Activated naive CD8-positive, alpha-beta T cell treated with anti-CD3 and anti-CD28 coated beads for 36 hours (primary cell): ENCODE data around the gene TBX4. TPM values are rescaled to one million over a fixed set of nuclear protein-coding genes. Genes with fewer than 3 reads are reported as not detected.

Source experiments
- DNase-seq: peaks from one replicate; pipeline ENCODE4 v3.0.0; 2021
- H3K27ac Mint-ChIP-seq: one replicate; pipeline ENCODE4 v1.8.0; 2022; ENCODE audit warnings: mild to moderate bottlenecking, moderate library complexity, mixed read lengths
- H3K27me3 Mint-ChIP-seq: one replicate; pipeline ENCODE4 v1.8.0; 2022; ENCODE audit warnings: mild to moderate bottlenecking, mixed read lengths
- H3K36me3 Mint-ChIP-seq: one replicate; pipeline ENCODE4 v1.8.0; 2021; ENCODE audit warnings: mild to moderate bottlenecking, mixed read lengths
- H3K4me1 Mint-ChIP-seq: one replicate; pipeline ENCODE4 v1.8.0; 2021; ENCODE audit warnings: mixed read lengths
- H3K4me3 Mint-ChIP-seq: one replicate; pipeline ENCODE4 v1.8.0; 2022; ENCODE audit warnings: mild to moderate bottlenecking, moderate library complexity, mixed read lengths
- H3K9me3 Mint-ChIP-seq: one replicate; pipeline ENCODE4 v1.8.0; 2022; ENCODE audit warnings: mixed read lengths
- total RNA-seq, 2 experiments: library from RNA; stranded (reverse); gene quantifications; one replicate each; pipeline ENCODE4 v1.2.3, GENCODE V29; 2021

TBX4 gene
- total RNA-seq, 2 experiments from 2014 or later = not detected

- no peak for DNase-seq
- H3K27me3 Mint-ChIP-seq = peaks cover 80% of the 10 kb centered on the region
- peaks cover 28% of the 10 kb centered on the region for H3K4me1 Mint-ChIP-seq
- no peak overlapping the region for H3K27ac Mint-ChIP-seq
- H3K9me3 Mint-ChIP-seq = no peaks in the 10 kb centered on the region
- no peak overlapping the region for H3K4me3 Mint-ChIP-seq
- H3K36me3 Mint-ChIP-seq = no peaks in the 10 kb centered on the region
These were observed 9.9 kb downstream of the TBX4 start for GRCh38 chr17:61461967-61462718.

- H3K4me1 Mint-ChIP-seq = peaks cover 24% of the 10 kb centered on the region
- H3K27me3 Mint-ChIP-seq = peaks cover 73% of the 10 kb centered on the region
These were observed 10.6 kb downstream of the TBX4 start for GRCh38 chr17:61462719-61463315.

GRCh38 chr17:61463316-61464129 is 11.3 kb downstream of the TBX4 start:
- Mint-ChIP-seq H3K9me3 (no peaks in the 10 kb centered on the region), H3K36me3 (no peaks in the 10 kb centered on the region), H3K4me3 (no peak overlapping the region), H3K27me3 (peaks cover 66% of the 10 kb centered on the region), H3K27ac (no peak overlapping the region), H3K4me1 (peaks cover 19% of the 10 kb centered on the region)
- DNase-seq = no peak

More at GRCh38 chr17:61462719-61463315, 10.6 kb downstream of the TBX4 start:
- Mint-ChIP-seq H3K27ac (no peak overlapping the region), H3K4me3 (no peak overlapping the region), H3K9me3 (no peaks in the 10 kb centered on the region), H3K36me3 (no peaks in the 10 kb centered on the region)
- DNase-seq = no peak

GRCh38 chr17:61464130-61464842 is 12.1 kb downstream of the TBX4 start:
- H3K4me1 Mint-ChIP-seq = peaks cover 19% of the 10 kb centered on the region
- H3K36me3 Mint-ChIP-seq = no peaks in the 10 kb centered on the region
- H3K9me3 Mint-ChIP-seq = no peaks in the 10 kb centered on the region
- no peak overlapping the region for H3K4me3 Mint-ChIP-seq
- no peak for DNase-seq
- H3K27ac Mint-ChIP-seq = no peak overlapping the region
- H3K27me3 Mint-ChIP-seq = peaks cover 59% of the 10 kb centered on the region

- no peaks in the 10 kb centered on the region for H3K9me3 Mint-ChIP-seq
These were observed 12.6 kb downstream of the TBX4 start for GRCh38 chr17:61464843-61465180.

GRCh38 chr17:61465550-61466237 is 13.5 kb downstream of the TBX4 start:
- Mint-ChIP-seq H3K36me3 (no peaks in the 10 kb centered on the region), H3K4me3 (no peak overlapping the region), H3K27me3 (peaks cover 45% of the 10 kb centered on the region), H3K27ac (no peak overlapping the region), H3K9me3 (no peaks in the 10 kb centered on the region), H3K4me1 (peaks cover 16% of the 10 kb centered on the region)
- no peak for DNase-seq

More at GRCh38 chr17:61464843-61465180, 12.6 kb downstream of the TBX4 start:
- H3K27ac Mint-ChIP-seq = no peak overlapping the region
- no peaks in the 10 kb centered on the region for H3K36me3 Mint-ChIP-seq
- peaks cover 53% of the 10 kb centered on the region for H3K27me3 Mint-ChIP-seq
- peaks cover 19% of the 10 kb centered on the region for H3K4me1 Mint-ChIP-seq
- DNase-seq = no peak
- no peak overlapping the region for H3K4me3 Mint-ChIP-seq

GRCh38 chr17:61466246-61466645 is 14.0 kb downstream of the TBX4 start:
- no peak overlapping the region for H3K27ac Mint-ChIP-seq
- H3K4me1 Mint-ChIP-seq = peaks cover 11% of the 10 kb centered on the region
- no peaks in the 10 kb centered on the region for H3K9me3 Mint-ChIP-seq
- DNase-seq = no peak
- H3K27me3 Mint-ChIP-seq = peaks cover 39% of the 10 kb centered on the region
- H3K4me3 Mint-ChIP-seq = no peak overlapping the region
- no peaks in the 10 kb centered on the region for H3K36me3 Mint-ChIP-seq

GRCh38 chr17:61467416-61468262 is 15.4 kb downstream of the TBX4 start:
- Mint-ChIP-seq H3K27me3 (peaks cover 25% of the 10 kb centered on the region), H3K9me3 (no peaks in the 10 kb centered on the region), H3K27ac (no peak overlapping the region), H3K4me3 (no peak overlapping the region), H3K36me3 (no peaks in the 10 kb centered on the region), H3K4me1 (peaks cover under 1% of the 10 kb centered on the region)
- no peak for DNase-seq

GRCh38 chr17:61468263-61468907 is 16.2 kb downstream of the TBX4 start:
- H3K27ac Mint-ChIP-seq = no peak overlapping the region
- no peaks in the 10 kb centered on the region for H3K4me1 Mint-ChIP-seq
- peaks cover 18% of the 10 kb centered on the region for H3K27me3 Mint-ChIP-seq
- no peak for DNase-seq
- no peak overlapping the region for H3K4me3 Mint-ChIP-seq
- no peaks in the 10 kb centered on the region for H3K9me3 Mint-ChIP-seq
- H3K36me3 Mint-ChIP-seq = no peaks in the 10 kb centered on the region

GRCh38 chr17:61469474-61469873 is 17.3 kb downstream of the TBX4 start:
- Mint-ChIP-seq H3K9me3 (no peaks in the 10 kb centered on the region), H3K4me1 (no peaks in the 10 kb centered on the region), H3K4me3 (no peak overlapping the region), H3K27ac (no peak overlapping the region), H3K36me3 (no peaks in the 10 kb centered on the region), H3K27me3 (peaks cover 12% of the 10 kb centered on the region)
- DNase-seq = no peak

GRCh38 chr17:61469949-61470348 is 17.7 kb downstream of the TBX4 start:
- peaks cover 7% of the 10 kb centered on the region for H3K27me3 Mint-ChIP-seq
- no peak overlapping the region for H3K4me3 Mint-ChIP-seq
- no peaks in the 10 kb centered on the region for H3K4me1 Mint-ChIP-seq
- no peaks in the 10 kb centered on the region for H3K36me3 Mint-ChIP-seq
- no peak for DNase-seq
- H3K27ac Mint-ChIP-seq = no peak overlapping the region
- H3K9me3 Mint-ChIP-seq = no peaks in the 10 kb centered on the region

- H3K36me3 Mint-ChIP-seq = no peaks in the 10 kb centered on the region
- H3K9me3 Mint-ChIP-seq = no peaks in the 10 kb centered on the region
- H3K4me1 Mint-ChIP-seq = no peaks in the 10 kb centered on the region
- H3K4me3 Mint-ChIP-seq = no peak overlapping the region
- H3K27ac Mint-ChIP-seq = no peak overlapping the region
- no peak for DNase-seq
- peaks cover 8% of the 10 kb centered on the region for H3K27me3 Mint-ChIP-seq
These were observed 18.4 kb downstream of the TBX4 start for GRCh38 chr17:61470530-61471136.
